ENCODE results near the gene RIPOR3. TPM values are rescaled to one million over a fixed set of nuclear protein-coding genes. Genes with fewer than 3 reads are reported as not detected.
"Not testable (repeated sequence)": the region's sequence is repeated elsewhere in the genome, so short reads cannot be mapped to it uniquely, and the experiment has no call there.

RIPOR3 gene
- total RNA-seq, 2 donors from 2014 or later = 2.1 TPM; not detected in 1

DNA sequence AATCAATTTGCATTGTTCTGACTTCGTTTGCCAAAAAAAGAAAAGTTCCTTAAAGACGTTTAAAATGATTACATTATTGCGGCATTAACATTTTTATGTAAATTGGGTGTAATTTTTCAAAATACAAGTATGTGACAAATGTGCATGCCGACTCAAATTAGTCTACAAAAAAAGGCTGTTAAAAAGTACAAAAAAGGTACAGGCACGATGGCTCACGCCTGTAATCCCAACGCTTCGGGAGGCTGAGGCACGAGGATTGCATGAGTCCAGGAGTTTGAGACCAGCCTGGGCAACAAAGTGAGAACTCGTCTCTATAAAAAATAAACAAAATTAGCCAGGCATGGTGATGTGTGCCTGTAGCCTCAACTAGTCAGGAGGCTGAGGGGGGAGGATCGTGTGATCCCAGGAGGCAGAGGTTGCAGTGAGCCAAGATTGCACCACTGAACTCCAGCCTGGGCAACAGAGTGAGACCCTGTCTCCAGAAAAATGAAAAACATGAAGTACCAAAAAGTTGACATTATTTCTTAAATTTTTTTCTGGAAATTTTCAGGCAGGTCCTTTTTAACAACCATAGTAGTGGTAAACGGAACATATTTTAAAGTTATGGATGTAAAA, 91.0 kb downstream of the RIPOR3 start:
- H3K4me3 Mint-ChIP-seq = no peak overlapping the region
- no peaks in the 10 kb centered on the region for H3K9me3 ChIP-seq (ENCODE audit: control insufficient read depth, low read length, poor library complexity, severe bottlenecking)
- no peaks in the 10 kb centered on the region for H3K36me3 Mint-ChIP-seq (ENCODE audit: low read depth)
- H3K27ac Mint-ChIP-seq = peak overlapping the region; percentile 24
- no peak for DNase-seq
- peaks cover 26% of the 10 kb centered on the region for H3K27me3 Mint-ChIP-seq
- H3K4me1 Mint-ChIP-seq = peaks cover 8% of the 10 kb centered on the region
- no peak for ATAC-seq

DNA sequence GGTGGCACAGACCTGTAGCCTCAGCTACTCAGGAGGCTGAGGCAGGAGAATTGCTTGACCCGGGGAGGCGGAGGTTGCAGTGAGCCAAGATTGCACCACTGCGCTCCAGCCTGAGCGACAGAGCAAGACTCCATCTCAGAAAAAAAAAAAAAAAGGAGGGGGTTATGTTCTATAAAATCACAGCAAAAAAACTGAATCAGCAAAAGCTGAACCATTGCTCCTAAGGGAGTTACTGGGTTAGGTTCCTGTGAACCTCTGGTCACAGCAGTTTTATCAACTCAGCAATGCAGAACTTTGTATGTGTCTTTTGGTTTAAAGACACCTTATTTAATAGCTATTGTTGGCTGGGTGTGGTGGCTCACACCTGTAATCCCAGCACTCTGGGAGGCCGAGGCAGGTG, 92.6 kb downstream of the RIPOR3 start:
- peaks cover 19% of the 10 kb centered on the region for H3K27me3 Mint-ChIP-seq
- not testable (repeated sequence) for H3K4me3 Mint-ChIP-seq; H3K27ac Mint-ChIP-seq; ATAC-seq; H3K4me1 Mint-ChIP-seq; H3K36me3 Mint-ChIP-seq (ENCODE audit: low read depth); H3K9me3 ChIP-seq (ENCODE audit: control insufficient read depth, low read length, poor library complexity, severe bottlenecking); DNase-seq

DNA sequence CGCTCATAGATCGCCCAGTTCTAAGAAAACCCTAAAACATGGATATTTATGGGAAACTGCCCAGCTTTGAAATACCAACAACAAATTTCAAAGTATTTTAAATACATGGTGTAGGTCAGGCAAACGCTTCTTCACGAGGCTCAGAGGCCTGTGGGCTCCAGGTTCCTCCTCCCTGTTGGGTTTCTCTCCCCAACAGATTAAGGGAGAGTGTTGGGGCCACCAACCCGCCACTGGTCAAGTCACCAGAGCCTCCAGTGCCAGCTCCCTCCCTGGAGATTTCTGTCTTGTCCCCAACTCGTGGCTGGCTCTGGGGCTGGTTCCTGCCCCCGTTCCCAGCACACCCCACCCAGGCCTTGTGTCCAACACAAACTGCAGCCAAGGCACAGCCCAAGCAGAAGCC, 93.3 kb downstream of the RIPOR3 start:
- Mint-ChIP-seq H3K36me3 (ENCODE audit: low read depth) (no peaks in the 10 kb centered on the region), H3K27ac (no peak overlapping the region), H3K4me3 (no peak overlapping the region), H3K27me3 (peaks cover 14% of the 10 kb centered on the region), H3K4me1 (peaks cover 4% of the 10 kb centered on the region)
- ATAC-seq (no peak), DNase-seq (no peak)
- H3K9me3 ChIP-seq (ENCODE audit: control insufficient read depth, low read length, poor library complexity, severe bottlenecking) = no peaks in the 10 kb centered on the region

DNA sequence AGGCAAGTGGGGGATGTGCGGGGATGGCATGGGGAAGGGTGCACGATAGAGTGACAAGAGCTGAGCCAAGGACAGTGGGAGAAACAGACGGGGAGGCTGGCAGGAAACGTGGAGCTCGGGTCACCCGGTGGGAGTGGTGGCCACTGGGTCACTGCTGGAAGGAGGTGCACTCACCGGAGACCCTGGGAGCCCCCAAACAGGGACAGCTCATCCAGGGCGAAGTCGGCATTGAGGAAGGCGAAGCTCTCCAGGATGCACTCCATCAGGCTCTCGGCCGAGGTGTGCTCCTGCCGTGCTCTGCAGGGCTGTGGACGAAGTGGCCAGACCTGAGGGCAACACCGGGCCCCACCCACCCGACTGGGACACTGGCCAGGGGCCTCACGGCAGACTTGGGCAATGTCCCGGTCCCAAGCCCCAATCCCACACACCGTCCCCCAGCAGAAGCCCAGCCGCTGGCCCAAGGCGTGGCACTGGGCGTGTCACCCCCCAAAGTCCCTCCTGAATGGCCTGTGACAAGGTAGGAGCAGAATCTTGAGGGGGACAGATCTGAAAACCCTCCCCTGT, 93.9 kb downstream of the RIPOR3 start:
- Mint-ChIP-seq H3K36me3 (ENCODE audit: low read depth) (no peaks in the 10 kb centered on the region), H3K27me3 (peaks cover 10% of the 10 kb centered on the region), H3K4me3 (no peak overlapping the region), H3K27ac (no peak overlapping the region), H3K4me1 (peaks cover 4% of the 10 kb centered on the region)
- DNase-seq (no peak), ATAC-seq (no peak)
- H3K9me3 ChIP-seq (ENCODE audit: control insufficient read depth, low read length, poor library complexity, severe bottlenecking) = no peaks in the 10 kb centered on the region

DNA sequence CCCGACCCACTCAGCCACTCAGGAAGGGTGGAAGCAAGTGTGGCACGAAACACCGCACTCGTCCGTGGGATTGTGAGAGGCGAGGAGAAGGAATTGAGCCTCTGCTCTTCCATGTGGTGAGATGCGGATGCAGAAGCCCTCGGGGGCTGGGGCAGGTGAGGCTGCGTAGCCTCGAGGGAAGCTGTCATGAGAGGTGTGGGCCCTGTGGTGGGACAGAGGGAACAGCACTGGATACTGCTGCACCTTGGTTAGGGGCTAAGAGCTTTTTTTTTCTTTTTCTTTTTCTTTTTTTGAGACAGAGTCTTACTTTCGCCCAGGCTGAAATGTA, 94.7 kb downstream of the RIPOR3 start:
- peaks cover 10% of the 10 kb centered on the region for H3K27me3 Mint-ChIP-seq
- no peak overlapping the region for H3K27ac Mint-ChIP-seq
- peaks cover 4% of the 10 kb centered on the region for H3K4me1 Mint-ChIP-seq
- no peak overlapping the region for H3K4me3 Mint-ChIP-seq
- no peaks in the 10 kb centered on the region for H3K9me3 ChIP-seq (ENCODE audit: control insufficient read depth, low read length, poor library complexity, severe bottlenecking)
- no peak for DNase-seq
- H3K36me3 Mint-ChIP-seq (ENCODE audit: low read depth) = no peaks in the 10 kb centered on the region
- ATAC-seq = no peak

DNA sequence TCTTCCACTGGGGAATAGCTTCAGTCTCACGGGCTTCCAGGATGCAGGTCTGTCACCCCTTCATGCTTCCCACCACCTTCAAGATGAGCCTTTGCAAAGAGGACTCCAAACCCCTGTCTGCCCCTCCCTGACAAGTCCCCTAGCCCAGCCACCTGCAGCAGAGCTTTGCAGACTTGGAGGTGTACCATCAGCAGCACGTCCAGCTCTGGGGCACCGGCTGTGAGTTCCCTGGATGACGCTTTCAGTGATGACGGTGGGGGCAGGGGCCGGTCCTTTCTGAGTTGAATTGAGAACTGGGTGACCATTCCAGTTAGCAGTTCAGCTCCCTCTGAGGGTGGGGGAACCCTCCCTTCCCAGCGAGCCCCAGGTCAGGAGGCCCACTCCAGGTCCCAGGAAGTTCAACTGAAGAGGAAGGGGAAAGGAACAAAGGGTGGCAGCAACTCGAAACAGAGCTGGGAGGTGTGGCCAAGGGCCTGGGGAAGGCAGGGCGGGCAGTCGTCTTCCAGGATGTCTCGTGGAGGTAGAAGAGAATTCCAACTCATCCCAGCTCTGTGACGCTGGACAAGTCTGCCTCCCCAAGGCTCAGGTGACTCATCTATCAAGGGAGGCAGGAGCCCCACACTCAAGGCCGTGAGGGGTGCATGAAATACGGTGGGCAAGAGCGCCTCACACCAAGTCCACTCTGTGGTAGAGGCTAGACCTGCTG, 95.2 kb downstream of the RIPOR3 start:
- no peaks in the 10 kb centered on the region for H3K9me3 ChIP-seq (ENCODE audit: control insufficient read depth, low read length, poor library complexity, severe bottlenecking)
- peak overlapping the region; percentile 66 for H3K27ac Mint-ChIP-seq
- H3K27me3 Mint-ChIP-seq = peaks cover 10% of the 10 kb centered on the region
- no peaks in the 10 kb centered on the region for H3K36me3 Mint-ChIP-seq (ENCODE audit: low read depth)
- no peak for ATAC-seq
- no peak for DNase-seq
- peaks cover 4% of the 10 kb centered on the region for H3K4me1 Mint-ChIP-seq
- H3K4me3 Mint-ChIP-seq = no peak overlapping the region

DNA sequence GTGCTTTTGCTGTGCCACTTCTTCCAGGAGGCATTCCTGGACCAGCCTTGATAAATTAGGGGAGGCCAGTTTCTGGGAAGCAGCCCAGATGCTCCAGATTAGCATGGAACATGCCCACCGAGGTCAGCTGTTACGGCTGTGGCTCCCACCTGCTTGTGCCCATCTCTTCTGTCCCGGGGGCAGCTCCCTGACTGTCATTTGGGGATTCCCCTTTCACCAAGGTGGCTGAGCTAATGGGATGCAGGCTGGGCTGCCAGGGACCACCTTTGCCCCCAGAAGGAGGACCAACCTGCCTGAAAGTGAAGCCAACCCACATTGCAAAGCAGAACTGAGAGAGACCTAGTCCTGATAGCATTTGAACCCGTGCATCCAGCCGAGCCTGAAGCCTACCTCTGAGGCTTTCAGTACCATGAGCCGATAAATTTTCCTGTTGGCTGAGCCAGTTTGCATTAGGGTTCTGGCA, 95.9 kb downstream of the RIPOR3 start:
- Mint-ChIP-seq H3K4me1 (peaks cover 4% of the 10 kb centered on the region), H3K27me3 (peaks cover 4% of the 10 kb centered on the region), H3K27ac (peak overlapping the region; percentile 66), H3K4me3 (no peak overlapping the region), H3K36me3 (ENCODE audit: low read depth) (no peaks in the 10 kb centered on the region)
- ATAC-seq (no peak), DNase-seq (no peak)
- H3K9me3 ChIP-seq (ENCODE audit: control insufficient read depth, low read length, poor library complexity, severe bottlenecking) = no peaks in the 10 kb centered on the region

DNA sequence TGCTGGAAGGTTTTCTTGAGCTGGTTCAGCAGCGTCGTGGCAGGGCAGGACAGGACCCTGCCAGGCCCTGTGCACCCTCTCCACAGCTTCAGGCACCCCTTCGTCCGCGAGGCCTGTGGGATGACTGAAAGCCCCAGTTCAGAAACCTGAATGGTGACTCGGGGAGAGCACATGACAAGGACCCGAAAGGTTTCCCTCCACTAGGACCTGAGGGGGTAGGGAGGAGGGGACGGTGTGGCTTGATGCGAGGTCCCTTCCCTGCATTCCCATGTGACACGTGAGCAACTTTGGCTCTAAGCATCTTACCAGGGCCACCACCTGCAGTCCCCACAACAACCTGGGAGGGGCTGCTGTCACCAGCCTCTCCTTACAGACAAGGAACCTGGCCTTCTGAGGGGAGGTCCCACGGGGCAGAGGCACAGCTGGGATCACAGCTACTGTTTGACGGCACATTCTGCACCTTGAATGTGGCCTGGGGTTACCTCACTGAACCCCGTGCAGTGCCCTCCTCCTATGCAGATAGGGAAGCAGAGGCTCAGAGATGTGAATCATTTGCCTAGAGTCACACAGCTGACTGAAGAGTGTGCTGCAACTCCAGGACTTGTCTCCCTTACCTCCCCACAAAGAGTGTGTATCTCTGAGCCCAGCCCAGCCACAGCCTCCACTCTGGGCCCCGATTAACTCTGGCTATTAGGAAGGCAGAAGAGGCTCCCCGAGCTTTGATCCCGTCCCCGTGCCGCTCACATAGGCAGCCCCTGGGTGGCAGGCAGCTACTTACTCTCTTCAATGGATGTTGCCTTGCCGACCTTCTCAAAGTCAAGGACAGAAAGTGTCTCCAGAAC, 96.5 kb downstream of the RIPOR3 start:
- peaks cover 4% of the 10 kb centered on the region for H3K4me1 Mint-ChIP-seq
- DNase-seq (no peak), ATAC-seq (peak; percentile 47)
- H3K9me3 ChIP-seq (ENCODE audit: control insufficient read depth, low read length, poor library complexity, severe bottlenecking) = no peaks in the 10 kb centered on the region
- peak overlapping the region; percentile 66 for H3K27ac Mint-ChIP-seq
- H3K36me3 Mint-ChIP-seq (ENCODE audit: low read depth) = no peaks in the 10 kb centered on the region
- no peaks in the 10 kb centered on the region for H3K27me3 Mint-ChIP-seq
- H3K4me3 Mint-ChIP-seq = no peak overlapping the region

DNA sequence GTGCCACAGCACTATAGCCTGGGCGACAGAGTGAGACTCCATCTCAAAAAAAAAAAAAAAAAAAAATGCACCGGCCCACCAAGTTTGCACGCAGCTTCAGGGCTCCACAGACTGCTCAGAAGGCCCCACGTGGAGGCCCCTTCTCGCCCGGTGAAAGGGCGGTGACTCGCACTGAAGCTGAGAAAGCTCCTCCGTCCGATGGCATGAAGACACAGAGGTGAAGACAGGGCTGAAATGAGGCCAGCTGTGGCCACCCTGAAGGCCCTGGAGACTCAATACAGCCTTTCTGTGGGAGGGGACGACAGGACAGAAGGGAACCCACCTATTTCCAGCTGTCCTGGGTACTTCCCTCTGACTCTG, 97.1 kb downstream of the RIPOR3 start:
- Mint-ChIP-seq H3K36me3 (ENCODE audit: low read depth) (no peaks in the 10 kb centered on the region), H3K4me1 (peaks cover 4% of the 10 kb centered on the region), H3K4me3 (no peak overlapping the region), H3K27ac (peak overlapping the region; percentile 66), H3K27me3 (no peaks in the 10 kb centered on the region)
- DNase-seq = no peak
- ATAC-seq = peak; percentile 12
- no peaks in the 10 kb centered on the region for H3K9me3 ChIP-seq (ENCODE audit: control insufficient read depth, low read length, poor library complexity, severe bottlenecking)

DNA sequence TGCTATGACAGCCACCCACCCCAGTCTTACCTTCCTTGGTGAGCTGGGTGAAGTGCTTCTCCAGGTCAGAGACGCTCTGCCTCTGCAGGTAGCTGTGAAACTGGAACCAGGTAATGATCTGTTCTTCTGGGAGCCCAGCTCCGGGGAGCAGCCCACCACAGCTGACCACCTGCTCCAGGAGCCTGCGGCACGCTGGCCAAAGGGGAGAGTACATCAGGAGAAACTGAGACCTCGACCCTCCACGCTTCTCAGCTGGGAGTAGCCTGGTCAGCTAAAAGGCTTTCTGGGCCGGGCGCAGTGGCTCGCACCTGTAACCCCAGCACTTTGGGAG, 98.4 kb downstream of the RIPOR3 start:
- Mint-ChIP-seq H3K36me3 (ENCODE audit: low read depth) (peaks cover 2% of the 10 kb centered on the region), H3K4me1 (peaks cover 8% of the 10 kb centered on the region), H3K27me3 (no peaks in the 10 kb centered on the region), H3K4me3 (no peak overlapping the region), H3K27ac (no peak overlapping the region)
- DNase-seq (no peak), ATAC-seq (no peak)
- H3K9me3 ChIP-seq (ENCODE audit: control insufficient read depth, low read length, poor library complexity, severe bottlenecking) = no peaks in the 10 kb centered on the region

DNA sequence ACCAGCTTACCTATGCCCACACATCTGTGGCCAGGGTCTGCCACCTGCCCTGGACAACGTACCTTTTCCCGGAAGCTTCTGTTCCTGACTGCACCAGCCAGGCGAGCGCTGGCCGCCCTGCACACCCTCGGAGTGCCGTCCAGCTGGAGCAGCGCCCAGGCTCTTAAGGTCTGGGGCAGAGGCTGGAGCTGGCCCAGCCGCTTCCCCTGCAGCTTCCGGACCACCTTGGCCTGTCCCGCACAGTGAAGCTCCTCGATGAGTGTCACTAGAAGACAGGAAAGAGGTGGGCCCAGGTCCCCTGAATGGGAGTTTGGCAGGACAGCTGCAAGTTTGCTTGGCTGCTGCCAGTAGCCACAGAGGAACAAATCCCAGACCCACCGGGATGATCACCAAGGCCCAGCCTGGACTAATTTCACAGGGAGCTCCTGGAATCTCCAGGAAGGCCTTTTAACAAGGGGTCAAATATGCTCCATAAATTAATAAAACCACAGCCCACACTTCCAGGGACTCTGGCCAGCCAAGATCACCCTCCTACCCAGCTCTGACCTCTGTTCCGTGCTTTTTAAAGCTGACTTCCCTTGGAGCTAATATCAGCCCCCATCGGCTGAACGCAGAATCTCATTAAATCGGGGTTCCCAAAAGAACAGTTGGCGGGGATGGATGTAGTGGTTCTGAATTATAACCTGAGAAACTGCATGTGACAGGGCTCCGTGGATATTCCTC, 98.9 kb downstream of the RIPOR3 start:
- H3K9me3 ChIP-seq (ENCODE audit: control insufficient read depth, low read length, poor library complexity, severe bottlenecking) = no peaks in the 10 kb centered on the region
- Mint-ChIP-seq H3K4me3 (no peak overlapping the region), H3K4me1 (peaks cover 8% of the 10 kb centered on the region), H3K36me3 (ENCODE audit: low read depth) (peaks cover 2% of the 10 kb centered on the region), H3K27me3 (no peaks in the 10 kb centered on the region), H3K27ac (no peak overlapping the region)
- no peak for ATAC-seq
- no peak for DNase-seq

DNA sequence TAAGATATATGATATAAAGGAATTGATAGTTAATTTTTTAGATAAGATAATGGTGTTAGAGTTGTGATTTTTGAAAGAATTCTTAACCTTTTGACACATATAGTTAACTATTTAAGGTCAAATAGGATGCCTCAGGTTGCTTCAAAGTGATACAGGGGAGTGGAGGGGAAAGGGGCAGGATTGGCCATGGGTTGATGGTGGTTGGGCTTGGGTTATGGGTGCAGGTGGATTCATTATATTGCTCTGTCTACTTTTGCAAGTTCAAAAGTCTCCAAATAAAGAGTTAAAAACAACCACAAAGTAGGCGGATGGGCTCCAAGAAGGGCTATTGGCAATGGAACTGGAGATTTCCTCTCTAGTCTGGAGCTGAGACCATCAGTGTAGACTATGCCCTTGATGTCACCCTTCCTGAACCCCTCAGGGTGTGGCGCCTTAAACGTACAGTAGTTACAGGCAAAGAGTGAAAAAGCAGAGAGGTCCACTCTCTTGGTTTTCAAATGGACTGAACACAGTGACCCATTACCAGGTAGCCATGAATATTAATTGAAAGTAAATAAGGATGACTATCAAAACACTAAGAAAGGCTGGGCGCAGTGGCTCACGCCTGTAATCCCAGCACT, 100.0 kb downstream of the RIPOR3 start:
- no peak overlapping the region for H3K4me3 Mint-ChIP-seq
- H3K27ac Mint-ChIP-seq = peak overlapping the region; percentile 66
- H3K27me3 Mint-ChIP-seq = no peaks in the 10 kb centered on the region
- DNase-seq (no peak), ATAC-seq (no peak)
- H3K36me3 Mint-ChIP-seq (ENCODE audit: low read depth) = peaks cover 2% of the 10 kb centered on the region
- H3K4me1 Mint-ChIP-seq = peaks cover 9% of the 10 kb centered on the region
- no peaks in the 10 kb centered on the region for H3K9me3 ChIP-seq (ENCODE audit: control insufficient read depth, low read length, poor library complexity, severe bottlenecking)

DNA sequence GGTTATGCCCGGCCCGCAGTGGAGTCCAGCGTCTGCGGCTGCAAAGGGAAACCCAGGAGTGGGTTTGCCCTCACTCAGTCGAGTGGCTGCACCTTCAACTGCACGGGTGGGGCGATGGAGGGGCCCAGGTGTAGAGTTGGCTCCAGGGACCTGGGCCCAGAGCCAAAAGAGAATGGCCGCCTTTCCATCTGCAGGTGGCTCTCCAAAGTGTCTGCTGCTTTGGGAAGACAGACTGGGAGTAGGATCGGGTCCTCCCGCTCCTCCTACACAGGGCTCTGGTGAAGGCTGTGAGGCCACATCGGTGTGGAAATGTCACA, 101.0 kb downstream of the RIPOR3 start:
- Mint-ChIP-seq H3K4me1 (peaks cover 6% of the 10 kb centered on the region), H3K27ac (peak overlapping the region; percentile 66), H3K4me3 (no peak overlapping the region), H3K27me3 (no peaks in the 10 kb centered on the region), H3K36me3 (ENCODE audit: low read depth) (peaks cover 2% of the 10 kb centered on the region)
- DNase-seq = no peak
- H3K9me3 ChIP-seq (ENCODE audit: control insufficient read depth, low read length, poor library complexity, severe bottlenecking) = no peaks in the 10 kb centered on the region
- no peak for ATAC-seq

All from T-helper 17 cell (primary cell).